HEK293 (cell line): ENCODE data around the gene SERPINB7.

Experiments used
- CTCF ChIP-seq: fragments of 450-650 bp; formaldehyde crosslinking; IDR thresholded peaks from 2 replicates; pipeline ENCODE4 v1.5.1; 2016; ENCODE audit warnings: missing biosample characterization, missing genetic modification characterization
- KLF10 ChIP-seq: fragments of 450-650 bp; IDR thresholded peaks from 2 replicates; pipeline ENCODE4 v1.5.1; 2018; ENCODE audit warnings: missing biosample characterization, mild to moderate bottlenecking, missing genetic modification characterization
- YY1 ChIP-seq: fragments of 450-650 bp; formaldehyde crosslinking; IDR thresholded peaks from 2 replicates; pipeline ENCODE4 v1.5.1; 2018; ENCODE audit warnings: missing biosample characterization, missing genetic modification characterization
- ZBTB1 ChIP-seq: fragments of 450-650 bp; formaldehyde crosslinking; IDR thresholded peaks from 2 replicates; pipeline ENCODE4 v1.5.1; 2016; ENCODE audit warnings: missing biosample characterization, missing genetic modification characterization
- ZNF274 ChIP-seq, 2 experiments: fragments of 200-500 bp in 1 of 2; fragments of 450-650 bp in 1 of 2; sonication (Bioruptor generic) in 1 of 2; formaldehyde crosslinking in 1 of 2; IDR thresholded peaks; 2 replicates each; pipeline versions ENCODE4 v1.5.1 to v1.6.1; 2014 to 2016; ENCODE audit warnings: borderline replicate concordance in 1 of 2, inconsistent platforms in 1 of 2, low read length in 1 of 2, missing biosample characterization in 1 of 2, missing genetic modification characterization in 1 of 2
- ZNF341 ChIP-seq: fragments of 450-650 bp; formaldehyde crosslinking; IDR thresholded peaks from 2 replicates; pipeline ENCODE4; 2016; ENCODE audit warnings: low read depth, missing biosample characterization, missing genetic modification characterization
- ZNF473 ChIP-seq: fragments of 450-650 bp; formaldehyde crosslinking; IDR thresholded peaks from 2 replicates; pipeline ENCODE4 v1.5.1; 2017; ENCODE audit warnings: missing biosample characterization, missing genetic modification characterization
- ZNF549 ChIP-seq: fragments of 450-650 bp; IDR thresholded peaks from 2 replicates; pipeline ENCODE4 v1.5.1; 2018; ENCODE audit warnings: missing biosample characterization, missing genetic modification characterization, mild to moderate bottlenecking, inconsistent platforms, moderate library complexity
- ZNF670 ChIP-seq: fragments of 450-650 bp; formaldehyde crosslinking; IDR thresholded peaks from 2 replicates; pipeline ENCODE4 v1.5.1; 2016; ENCODE audit warnings: missing biosample characterization, missing genetic modification characterization, low read depth
- TF ChIP-seq, protein P1 (sequence below): fragments of 450-650 bp; formaldehyde crosslinking; IDR thresholded peaks from 2 replicates; pipeline ENCODE4 v1.5.1; 2016; ENCODE audit warnings: missing biosample characterization, missing genetic modification characterization, low read depth
- TF ChIP-seq, protein P2 (sequence below): fragments of 450-650 bp; formaldehyde crosslinking; IDR thresholded peaks from 2 replicates; pipeline ENCODE4 v1.5.1; 2016; ENCODE audit warnings: missing biosample characterization, missing genetic modification characterization, low read depth
- TF ChIP-seq, protein P3 (sequence below): fragments of 450-650 bp; formaldehyde crosslinking; IDR thresholded peaks from 2 replicates; pipeline ENCODE4 v1.5.1; 2016; ENCODE audit warnings: missing biosample characterization, missing genetic modification characterization

GRCh38 chr18:63731215-63731614 lies 44.0 kb upstream of the SERPINB7 start:
- TF ChIP-seq YY1 (tag by site-specific recombination) (no peak), ZNF341 (tag by site-specific recombination) (no peak), CTCF (no peak), ZNF549 (tag by site-specific recombination) (no peak), ZNF473 (tag by site-specific recombination) (no peak), KLF10 (tag by site-specific recombination) (no peak), ZNF670 (no peak), ZNF274 (IDR thresholded peaks at IDR 0.05; ENCODE audit: low read length) (no peak), ZNF274 (tag by site-specific recombination; IDR thresholded peaks at IDR 0.05; ENCODE audit: borderline replicate concordance) (no peak), ZBTB1 (tag by site-specific recombination) (no peak)
- TF ChIP-seq, protein P1, sequence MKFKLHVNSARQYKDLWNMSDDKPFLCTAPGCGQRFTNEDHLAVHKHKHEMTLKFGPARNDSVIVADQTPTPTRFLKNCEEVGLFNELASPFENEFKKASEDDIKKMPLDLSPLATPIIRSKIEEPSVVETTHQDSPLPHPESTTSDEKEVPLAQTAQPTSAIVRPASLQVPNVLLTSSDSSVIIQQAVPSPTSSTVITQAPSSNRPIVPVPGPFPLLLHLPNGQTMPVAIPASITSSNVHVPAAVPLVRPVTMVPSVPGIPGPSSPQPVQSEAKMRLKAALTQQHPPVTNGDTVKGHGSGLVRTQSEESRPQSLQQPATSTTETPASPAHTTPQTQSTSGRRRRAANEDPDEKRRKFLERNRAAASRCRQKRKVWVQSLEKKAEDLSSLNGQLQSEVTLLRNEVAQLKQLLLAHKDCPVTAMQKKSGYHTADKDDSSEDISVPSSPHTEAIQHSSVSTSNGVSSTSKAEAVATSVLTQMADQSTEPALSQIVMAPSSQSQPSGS (tag by site-specific recombination) = no peak
- TF ChIP-seq, protein P2, sequence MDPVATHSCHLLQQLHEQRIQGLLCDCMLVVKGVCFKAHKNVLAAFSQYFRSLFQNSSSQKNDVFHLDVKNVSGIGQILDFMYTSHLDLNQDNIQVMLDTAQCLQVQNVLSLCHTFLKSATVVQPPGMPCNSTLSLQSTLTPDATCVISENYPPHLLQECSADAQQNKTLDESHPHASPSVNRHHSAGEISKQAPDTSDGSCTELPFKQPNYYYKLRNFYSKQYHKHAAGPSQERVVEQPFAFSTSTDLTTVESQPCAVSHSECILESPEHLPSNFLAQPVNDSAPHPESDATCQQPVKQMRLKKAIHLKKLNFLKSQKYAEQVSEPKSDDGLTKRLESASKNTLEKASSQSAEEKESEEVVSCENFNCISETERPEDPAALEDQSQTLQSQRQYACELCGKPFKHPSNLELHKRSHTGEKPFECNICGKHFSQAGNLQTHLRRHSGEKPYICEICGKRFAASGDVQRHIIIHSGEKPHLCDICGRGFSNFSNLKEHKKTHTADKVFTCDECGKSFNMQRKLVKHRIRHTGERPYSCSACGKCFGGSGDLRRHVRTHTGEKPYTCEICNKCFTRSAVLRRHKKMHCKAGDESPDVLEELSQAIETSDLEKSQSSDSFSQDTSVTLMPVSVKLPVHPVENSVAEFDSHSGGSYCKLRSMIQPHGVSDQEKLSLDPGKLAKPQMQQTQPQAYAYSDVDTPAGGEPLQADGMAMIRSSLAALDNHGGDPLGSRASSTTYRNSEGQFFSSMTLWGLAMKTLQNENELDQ (tag by site-specific recombination) = no peak
- TF ChIP-seq, protein P3, sequence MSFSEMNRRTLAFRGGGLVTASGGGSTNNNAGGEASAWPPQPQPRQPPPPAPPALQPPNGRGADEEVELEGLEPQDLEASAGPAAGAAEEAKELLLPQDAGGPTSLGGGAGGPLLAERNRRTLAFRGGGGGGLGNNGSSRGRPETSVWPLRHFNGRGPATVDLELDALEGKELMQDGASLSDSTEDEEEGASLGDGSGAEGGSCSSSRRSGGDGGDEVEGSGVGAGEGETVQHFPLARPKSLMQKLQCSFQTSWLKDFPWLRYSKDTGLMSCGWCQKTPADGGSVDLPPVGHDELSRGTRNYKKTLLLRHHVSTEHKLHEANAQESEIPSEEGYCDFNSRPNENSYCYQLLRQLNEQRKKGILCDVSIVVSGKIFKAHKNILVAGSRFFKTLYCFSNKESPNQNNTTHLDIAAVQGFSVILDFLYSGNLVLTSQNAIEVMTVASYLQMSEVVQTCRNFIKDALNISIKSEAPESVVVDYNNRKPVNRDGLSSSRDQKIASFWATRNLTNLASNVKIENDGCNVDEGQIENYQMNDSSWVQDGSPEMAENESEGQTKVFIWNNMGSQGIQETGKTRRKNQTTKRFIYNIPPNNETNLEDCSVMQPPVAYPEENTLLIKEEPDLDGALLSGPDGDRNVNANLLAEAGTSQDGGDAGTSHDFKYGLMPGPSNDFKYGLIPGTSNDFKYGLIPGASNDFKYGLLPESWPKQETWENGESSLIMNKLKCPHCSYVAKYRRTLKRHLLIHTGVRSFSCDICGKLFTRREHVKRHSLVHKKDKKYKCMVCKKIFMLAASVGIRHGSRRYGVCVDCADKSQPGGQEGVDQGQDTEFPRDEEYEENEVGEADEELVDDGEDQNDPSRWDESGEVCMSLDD (tag by site-specific recombination) = no peak
